CD4-positive, alpha-beta memory T cell (primary cell): Measurements from ENCODE around the gene SLC22A1. TPM values are rescaled to one million over a fixed set of nuclear protein-coding genes. Genes with fewer than 3 reads are reported as not detected.

ENCODE experiments used
- CTCF ChIA-PET: fragments of 350-600 bp; sonication (Branson Sonifier 250); formaldehyde crosslinking; loops from one replicate; lab custom pipeline; 2021; ENCODE audit warnings: inconsistent platforms; ENCODE audit not compliant: partially characterized antibody; lab: Charles Lee
- POLR2A ChIA-PET: fragments of 350-600 bp; sonication (Branson Sonifier 250); formaldehyde crosslinking; loops from one replicate; lab custom pipeline; 2021; ENCODE audit not compliant: partially characterized antibody; lab: Charles Lee
- DNase-seq, 5 donors: peaks; one replicate each; pipeline versions ENCODE4 v3.0.0 to v3.0.0-alpha.2; 2020 to 2022; ENCODE audit warnings: mixed read lengths in 1 of 5
- H3K27ac ChIP-seq: one replicate; pipeline ENCODE4 v1.7.0; 2013; ENCODE audit warnings: low read depth, low read length
- H3K27me3 ChIP-seq: 2 replicates; pipeline ENCODE4 v1.7.0; 2013; ENCODE audit warnings: mild to moderate bottlenecking, low read length, moderate library complexity; ENCODE audit not compliant: insufficient read depth
- H3K36me3 ChIP-seq: 2 replicates; pipeline ENCODE4 v1.7.0; 2013; ENCODE audit warnings: mild to moderate bottlenecking, low read length, moderate library complexity; ENCODE audit not compliant: insufficient read depth
- H3K4me1 ChIP-seq: 2 replicates; pipeline ENCODE4 v1.7.0; 2013; ENCODE audit warnings: mild to moderate bottlenecking, low read length, moderate library complexity; ENCODE audit not compliant: insufficient read depth
- H3K4me3 ChIP-seq, 2 donors: one replicate each; pipeline ENCODE4 v1.7.0; 2013; ENCODE audit warnings: low read length in 2 of 2, mild to moderate bottlenecking in 1 of 2
- H3K9me3 ChIP-seq, 2 donors: one replicate each; pipeline ENCODE4 v1.7.0; 2013; ENCODE audit warnings: low read length in 2 of 2, control low read depth in 1 of 2; ENCODE audit not compliant: control insufficient read depth in 1 of 2
- H3K27ac Mint-ChIP-seq, 7 donors: one replicate each; pipeline ENCODE4 v1.8.0; 2020 to 2021; ENCODE audit warnings: mixed read lengths in 7 of 7, mild to moderate bottlenecking in 6 of 7, inconsistent platforms in 3 of 7, moderate library complexity in 3 of 7
- H3K27me3 Mint-ChIP-seq, 2 donors: one replicate each; pipeline ENCODE4 v1.8.0; 2020 to 2021; ENCODE audit warnings: mixed read lengths in 2 of 2
- H3K36me3 Mint-ChIP-seq, 2 donors: one replicate each; pipeline ENCODE4 v1.8.0; 2020 to 2021; ENCODE audit warnings: mixed read lengths in 2 of 2, inconsistent platforms in 1 of 2, mild to moderate bottlenecking in 1 of 2
- H3K4me1 Mint-ChIP-seq, 4 donors: one replicate each; pipeline ENCODE4 v1.8.0; 2020 to 2021; ENCODE audit warnings: mixed read lengths in 4 of 4, mild to moderate bottlenecking in 1 of 4
- H3K4me3 Mint-ChIP-seq, 8 donors: one replicate each; pipeline ENCODE4 v1.8.0; 2020 to 2021; ENCODE audit warnings: mixed read lengths in 8 of 8, mild to moderate bottlenecking in 7 of 8, moderate library complexity in 6 of 8, inconsistent platforms in 3 of 8
- H3K9me3 Mint-ChIP-seq, 8 donors: one replicate each; pipeline ENCODE4 v1.8.0; 2020 to 2021; ENCODE audit warnings: mixed read lengths in 8 of 8, mild to moderate bottlenecking in 5 of 8, inconsistent platforms in 3 of 8, moderate library complexity in 1 of 8
- intact Hi-C: fragments of 100-400 bp; cut with micrococcal nuclease; formaldehyde crosslinking; loops from one replicate; pipeline ENCODE4 v1.15.1; 2023
- polyA plus RNA-seq, 2 donors: library from polyadenylated mRNA; unstranded; fragments of 300-500 nt; fragmentation: Illumina TruSeq; gene quantifications; one replicate each; pipeline ENCODE4 v1.2.3, GENCODE V29; 2021
- total RNA-seq, 2 experiments: library from RNA; stranded (reverse); gene quantifications; one replicate each; pipeline ENCODE4 v1.2.3, GENCODE V29; 2021

SLC22A1 gene
- total and polyA plus RNA-seq, 4 experiments from 2014 or later: 0.11 to 1.00 (median 0.93) TPM; not detected in 1

DNA sequence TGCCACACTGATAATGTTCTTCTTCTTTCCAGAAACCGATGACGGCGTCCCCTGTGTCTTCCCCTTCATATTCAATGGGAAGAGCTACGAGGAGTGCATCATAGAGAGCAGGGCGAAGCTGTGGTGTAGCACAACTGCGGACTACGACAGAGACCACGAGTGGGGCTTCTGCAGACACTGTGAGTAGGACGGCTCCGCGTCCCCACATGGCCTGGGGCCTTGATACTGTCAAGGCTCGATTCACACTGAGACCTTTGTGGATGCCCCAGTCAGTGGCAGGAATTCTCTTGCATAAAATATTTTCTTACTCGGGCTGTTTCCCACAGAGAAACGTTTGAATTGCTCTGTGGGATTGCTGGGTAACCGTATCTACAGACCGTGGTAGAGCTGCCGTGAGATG is 41.5 kb upstream of the SLC22A1 start:
- DNase-seq: no peak
- H3K27ac ChIP-seq: no peak overlapping the region
- H3K27me3 ChIP-seq: no peaks in the 10 kb centered on the region
- intact Hi-C loops: no loop called here
- H3K4me1 ChIP-seq: no peaks in the 10 kb centered on the region
- no peak overlapping the region for H3K4me3 ChIP-seq
- CTCF ChIA-PET: interaction anchor here (1.3 kb wide), 1 partner anchor 20 kb away, joined by 3 read pairs; no protein-coding TSS in a partner anchor
- H3K4me1 Mint-ChIP-seq: peaks cover 0 to 4% (median 1%) of the 10 kb centered on the region in 4 donors
- H3K36me3 ChIP-seq: peaks cover 50% of the 10 kb centered on the region
- no peaks in the 10 kb centered on the region for H3K27me3 Mint-ChIP-seq
- peaks cover 66 to 84% of the 10 kb centered on the region in 2 donors for H3K36me3 Mint-ChIP-seq
- no peak overlapping the region for H3K27ac Mint-ChIP-seq
- no peak overlapping the region for H3K4me3 Mint-ChIP-seq
- no peaks in the 10 kb centered on the region for H3K9me3 Mint-ChIP-seq
- H3K9me3 ChIP-seq: no peaks in the 10 kb centered on the region
- POLR2A ChIA-PET: no interaction called here

GRCh38 chr6:160081398-160081797 is 40.2 kb upstream of the SLC22A1 start:
- Histone ChIP-seq H3K27ac (no peak overlapping the region), H3K4me1 (no peaks in the 10 kb centered on the region), H3K36me3 (peaks cover 63% of the 10 kb centered on the region), H3K4me3 (no peak overlapping the region), H3K27me3 (no peaks in the 10 kb centered on the region), H3K9me3 (no peaks in the 10 kb centered on the region)
- no peak for DNase-seq
- ChIA-PET CTCF (interaction anchor here (1.3 kb wide), 1 partner anchor 19 kb away, joined by 3 read pairs; no protein-coding TSS in a partner anchor), POLR2A (no interaction called here)
- no peak overlapping the region for H3K4me3 Mint-ChIP-seq
- H3K27me3 Mint-ChIP-seq: no peaks in the 10 kb centered on the region
- peaks cover 1 to 9% (median 7%) of the 10 kb centered on the region in 4 donors for H3K4me1 Mint-ChIP-seq
- H3K27ac Mint-ChIP-seq: no peak overlapping the region
- intact Hi-C loops: no loop called here
- no peaks in the 10 kb centered on the region for H3K9me3 Mint-ChIP-seq
- peaks cover 73 to 84% of the 10 kb centered on the region in 2 donors for H3K36me3 Mint-ChIP-seq

- no peaks in the 10 kb centered on the region for H3K4me1 ChIP-seq
- H3K9me3 Mint-ChIP-seq: no peaks in the 10 kb centered on the region
- peaks cover 1 to 9% (median 7%) of the 10 kb centered on the region in 4 donors for H3K4me1 Mint-ChIP-seq
- POLR2A ChIA-PET: no interaction called here
- H3K4me3 ChIP-seq: no peak overlapping the region
- H3K36me3 ChIP-seq: peaks cover 62% of the 10 kb centered on the region
- H3K27ac Mint-ChIP-seq: peak overlapping the region in 3 of 7 donors; percentile 7 to 40 (median 30)
- CTCF ChIA-PET: no interaction called here
- H3K36me3 Mint-ChIP-seq: peaks cover 67 to 81% of the 10 kb centered on the region in 2 donors
- no peaks in the 10 kb centered on the region for H3K9me3 ChIP-seq
- no peak overlapping the region for H3K4me3 Mint-ChIP-seq
- intact Hi-C loops: no loop called here
- no peaks in the 10 kb centered on the region for H3K27me3 ChIP-seq
- no peak overlapping the region for H3K27ac ChIP-seq
- no peaks in the 10 kb centered on the region for H3K27me3 Mint-ChIP-seq
- DNase-seq: no peak
These were observed 39.0 kb upstream of the SLC22A1 start for GRCh38 chr6:160082627-160083026.

GRCh38 chr6:160084198-160084776 is 37.3 kb upstream of the SLC22A1 start:
- no peaks in the 10 kb centered on the region for H3K9me3 Mint-ChIP-seq
- H3K4me1 Mint-ChIP-seq: peaks cover 1 to 9% (median 7%) of the 10 kb centered on the region in 4 donors
- H3K27ac Mint-ChIP-seq: peak overlapping the region in 1 of 7 donors; percentile 44
- ChIA-PET POLR2A (no interaction called here), CTCF (interaction anchor here (0.7 kb wide), 1 partner anchor 13 kb away, joined by 3 read pairs; no protein-coding TSS in a partner anchor)
- H3K27me3 Mint-ChIP-seq: no peaks in the 10 kb centered on the region
- H3K4me1 ChIP-seq: no peaks in the 10 kb centered on the region
- H3K9me3 ChIP-seq: no peaks in the 10 kb centered on the region
- no peaks in the 10 kb centered on the region for H3K27me3 ChIP-seq
- no peak for DNase-seq
- intact Hi-C loops: no loop called here
- H3K4me3 ChIP-seq: no peak overlapping the region
- H3K4me3 Mint-ChIP-seq: no peak overlapping the region
- peaks cover 61% of the 10 kb centered on the region for H3K36me3 ChIP-seq
- peaks cover 70 to 88% of the 10 kb centered on the region in 2 donors for H3K36me3 Mint-ChIP-seq
- H3K27ac ChIP-seq: no peak overlapping the region

DNA sequence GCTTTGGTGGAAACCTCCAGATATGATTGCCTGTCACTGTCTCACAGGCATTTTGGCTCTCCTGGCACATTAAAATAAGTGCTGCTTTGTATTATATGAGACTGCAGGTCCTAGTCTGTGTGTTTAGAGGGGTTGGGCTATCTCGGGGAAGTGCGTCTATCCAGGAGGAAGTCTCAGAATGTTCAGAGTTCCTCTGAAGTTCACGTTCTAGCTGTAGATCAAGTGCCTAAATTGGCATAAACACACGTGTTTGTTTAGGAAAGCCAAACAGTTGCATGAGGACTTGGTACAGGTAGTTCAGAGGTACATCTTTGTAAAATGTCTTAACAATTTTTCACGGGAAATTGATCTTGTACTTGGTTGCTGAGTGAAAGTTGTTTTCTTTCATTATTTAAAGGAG is 36.4 kb upstream of the SLC22A1 start:
- peaks cover 71 to 88% of the 10 kb centered on the region in 2 donors for H3K36me3 Mint-ChIP-seq
- Histone ChIP-seq H3K9me3 (no peaks in the 10 kb centered on the region), H3K27ac (no peak overlapping the region), H3K36me3 (peaks cover 61% of the 10 kb centered on the region), H3K27me3 (no peaks in the 10 kb centered on the region), H3K4me1 (no peaks in the 10 kb centered on the region), H3K4me3 (no peak overlapping the region)
- ChIA-PET CTCF (no interaction called here), POLR2A (no interaction called here)
- H3K4me3 Mint-ChIP-seq: peak overlapping the region in 1 of 8 donors; percentile 7
- no peaks in the 10 kb centered on the region for H3K9me3 Mint-ChIP-seq
- no peaks in the 10 kb centered on the region for H3K27me3 Mint-ChIP-seq
- H3K27ac Mint-ChIP-seq: peak overlapping the region in 2 of 7 donors; percentile 75 to 89
- no peak for DNase-seq
- intact Hi-C loops: loop anchor here (5.0 kb wide), 1 partner anchor 372 kb away; no protein-coding TSS in a partner anchor
- peaks cover 1 to 9% (median 7%) of the 10 kb centered on the region in 4 donors for H3K4me1 Mint-ChIP-seq

GRCh38 chr6:160085713-160086505 is 35.7 kb upstream of the SLC22A1 start:
- Histone ChIP-seq H3K4me1 (no peaks in the 10 kb centered on the region), H3K27me3 (no peaks in the 10 kb centered on the region), H3K9me3 (no peaks in the 10 kb centered on the region), H3K4me3 (no peak overlapping the region), H3K36me3 (peaks cover 61% of the 10 kb centered on the region), H3K27ac (no peak overlapping the region)
- Mint-ChIP-seq H3K36me3 (peaks cover 70 to 88% of the 10 kb centered on the region in 2 donors), H3K9me3 (no peaks in the 10 kb centered on the region), H3K27me3 (no peaks in the 10 kb centered on the region), H3K4me1 (peaks cover 1 to 9% (median 7%) of the 10 kb centered on the region in 4 donors), H3K4me3 (no peak overlapping the region), H3K27ac (peak overlapping the region in 1 of 7 donors; percentile 43)
- no peak for DNase-seq
- intact Hi-C loops: loop anchor here (5.0 kb wide), 1 partner anchor 371 kb away; no protein-coding TSS in a partner anchor
- CTCF ChIA-PET: interaction anchor here (0.9 to 1.1 kb wide), 2 partner anchors 8 to 15 kb away, joined by 3 read pairs; no protein-coding TSS in a partner anchor
- POLR2A ChIA-PET: no interaction called here

DNA sequence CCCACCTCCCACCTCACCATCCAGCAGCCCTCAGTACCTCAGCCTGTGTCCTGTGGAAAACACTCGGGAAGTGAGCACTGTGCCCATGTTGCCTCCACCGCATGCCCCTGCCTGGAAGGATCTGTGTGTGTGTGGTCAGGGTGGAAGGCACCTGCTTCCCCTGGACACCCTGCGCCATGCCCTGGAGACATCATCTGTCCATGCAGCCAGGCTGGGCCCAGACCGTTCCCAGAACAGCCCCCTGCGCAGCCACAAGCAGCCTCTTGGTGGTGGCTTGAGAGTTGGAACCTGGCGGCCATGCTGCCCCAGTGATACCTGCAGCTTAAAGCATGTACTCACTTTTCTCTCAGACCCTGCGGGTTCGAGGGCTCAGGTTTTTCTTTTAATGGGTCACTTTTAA is 34.9 kb upstream of the SLC22A1 start:
- H3K27me3 Mint-ChIP-seq: no peaks in the 10 kb centered on the region
- H3K4me1 Mint-ChIP-seq: peaks cover 1 to 9% (median 7%) of the 10 kb centered on the region in 4 donors
- ChIA-PET POLR2A (no interaction called here), CTCF (interaction anchor here (0.7 to 1.1 kb wide), 3 partner anchors 9 to 390 kb away, joined by 3 read pairs; no protein-coding TSS in a partner anchor)
- peaks cover 69 to 87% of the 10 kb centered on the region in 2 donors for H3K36me3 Mint-ChIP-seq
- H3K27ac Mint-ChIP-seq: no peak overlapping the region
- peaks cover 64% of the 10 kb centered on the region for H3K36me3 ChIP-seq
- H3K27me3 ChIP-seq: no peaks in the 10 kb centered on the region
- H3K4me1 ChIP-seq: no peaks in the 10 kb centered on the region
- intact Hi-C loops: loop anchor here (5.0 kb wide), 1 partner anchor 371 kb away; no protein-coding TSS in a partner anchor
- no peak for DNase-seq
- H3K4me3 Mint-ChIP-seq: no peak overlapping the region
- no peaks in the 10 kb centered on the region for H3K9me3 Mint-ChIP-seq
- no peak overlapping the region for H3K27ac ChIP-seq
- H3K4me3 ChIP-seq: no peak overlapping the region
- no peaks in the 10 kb centered on the region for H3K9me3 ChIP-seq
